ENCODE measurements around the gene PIGV.

DNA sequence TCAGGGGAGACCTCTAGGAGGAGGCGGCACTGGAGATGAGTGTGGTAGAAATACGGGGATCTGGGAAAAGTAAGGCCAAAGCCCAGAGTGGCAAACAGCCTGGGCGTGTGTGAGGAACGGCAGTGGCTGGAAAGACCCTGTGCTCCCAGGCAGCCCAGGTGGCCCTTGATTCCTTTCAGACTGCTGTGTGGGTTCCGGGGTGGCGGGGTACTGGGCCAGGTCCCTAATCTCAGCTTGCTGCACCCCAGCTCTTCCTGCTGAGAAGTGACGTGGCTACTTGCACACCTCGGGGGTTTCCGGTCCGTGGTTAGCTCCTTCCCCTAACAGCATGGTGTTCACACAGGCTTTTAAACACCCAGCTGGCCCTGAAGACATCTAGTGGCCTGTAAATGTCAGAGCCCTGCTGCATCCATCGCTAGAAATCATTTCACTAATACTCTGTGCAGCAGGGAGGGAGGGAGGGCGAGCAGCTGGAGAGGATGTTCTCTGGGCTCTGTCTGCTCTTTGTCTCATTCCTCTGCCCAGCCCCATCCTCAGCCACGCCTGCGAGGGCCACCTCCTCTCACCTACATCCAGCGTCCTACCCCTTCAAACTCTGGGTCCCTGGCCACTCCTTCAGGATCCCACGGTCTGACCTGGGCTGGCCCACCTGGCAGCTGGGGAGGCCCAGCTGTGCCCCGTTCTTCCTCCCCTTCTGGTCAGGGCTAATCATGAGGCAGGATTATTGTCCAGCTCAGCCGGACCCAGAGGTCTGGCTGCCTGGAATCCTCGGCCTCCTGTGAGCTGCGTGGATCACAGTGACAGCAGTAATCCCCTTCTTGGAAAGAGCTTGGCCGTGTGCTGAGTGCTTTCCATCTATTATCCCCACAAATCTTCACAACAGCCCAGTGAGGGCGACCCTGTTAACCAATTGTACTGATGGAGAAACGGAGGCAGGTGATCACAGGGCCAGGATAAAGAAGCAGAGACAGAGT is 46.0 kb downstream of the PIGV start:
- TF ChIP-seq SUZ12 (IDR thresholded peaks at IDR 0.05; ENCODE audit: extremely low read depth, insufficient read depth, insufficient read length), result no peak
- TF ChIP-seq YY1 (IDR thresholded peaks at IDR 0.05; ENCODE audit: insufficient read depth, insufficient read length), result no peak
- TF ChIP-seq ZNF274 (IDR thresholded peaks at IDR 0.05; ENCODE audit: low read depth, low read length), result no peak

Measured in NT2/D1 (cell line).